ENCODE data around the gene DNASE1L2.

The DNASE1L2 gene

DNA sequence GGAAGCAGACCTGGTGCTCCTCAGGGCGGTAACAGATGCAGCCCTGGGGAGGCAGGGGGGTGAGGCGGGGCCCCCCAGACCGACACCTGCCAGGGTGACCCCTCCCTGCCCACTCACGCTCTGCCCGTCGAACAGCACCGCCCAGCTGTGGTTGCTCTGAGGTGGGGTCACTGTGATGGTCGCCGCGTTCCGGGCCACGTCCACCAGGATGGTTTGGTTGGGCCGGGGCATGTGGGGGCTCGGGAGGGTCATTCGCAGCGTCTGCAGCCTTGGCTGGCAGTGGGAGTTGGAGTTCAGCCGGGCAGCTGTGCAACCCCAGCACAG lies 26.3 kb upstream of the DNASE1L2 start:
- H3K27me3 ChIP-seq (ENCODE audit: insufficient read depth, low read length, poor library complexity, severe bottlenecking), result no peaks in the 10 kb centered on the region
- no peaks in the 10 kb centered on the region for H3K9me2 ChIP-seq (replicated peaks; ENCODE audit: low read depth, low read length)
- no peak overlapping the region for H3K4me2 ChIP-seq (ENCODE audit: low read depth, low read length, poor library complexity, severe bottlenecking)
- peaks cover 22% of the 10 kb centered on the region for H3K79me2 ChIP-seq (ENCODE audit: insufficient read depth, low read length)
- H3F3A ChIP-seq (ENCODE audit: low read depth), result no peaks in the 10 kb centered on the region
- peaks cover 5% of the 10 kb centered on the region for H3K4me1 ChIP-seq (ENCODE audit: insufficient read depth, low read length, poor library complexity, severe bottlenecking)
- H3K9me3 ChIP-seq (ENCODE audit: insufficient read depth, low read depth, low read length), result no peaks in the 10 kb centered on the region
- no peak overlapping the region for H2AFZ ChIP-seq (ENCODE audit: low read length)
- no peak overlapping the region for H3K9ac ChIP-seq (ENCODE audit: low read depth, low read length, poor library complexity, severe bottlenecking)
- no peaks in the 10 kb centered on the region for H4K20me1 ChIP-seq (ENCODE audit: insufficient read depth, low read length, poor library complexity, severe bottlenecking)
- no peaks in the 10 kb centered on the region; the same call in 1 of the 2 replicates for H3K36me3 ChIP-seq (ENCODE audit: insufficient read depth, low read length)
- no peak for TF ChIP-seq EZH2phosphoT487 (IDR thresholded peaks at IDR 0.05; ENCODE audit: borderline replicate concordance)
- TF ChIP-seq, protein P1, sequence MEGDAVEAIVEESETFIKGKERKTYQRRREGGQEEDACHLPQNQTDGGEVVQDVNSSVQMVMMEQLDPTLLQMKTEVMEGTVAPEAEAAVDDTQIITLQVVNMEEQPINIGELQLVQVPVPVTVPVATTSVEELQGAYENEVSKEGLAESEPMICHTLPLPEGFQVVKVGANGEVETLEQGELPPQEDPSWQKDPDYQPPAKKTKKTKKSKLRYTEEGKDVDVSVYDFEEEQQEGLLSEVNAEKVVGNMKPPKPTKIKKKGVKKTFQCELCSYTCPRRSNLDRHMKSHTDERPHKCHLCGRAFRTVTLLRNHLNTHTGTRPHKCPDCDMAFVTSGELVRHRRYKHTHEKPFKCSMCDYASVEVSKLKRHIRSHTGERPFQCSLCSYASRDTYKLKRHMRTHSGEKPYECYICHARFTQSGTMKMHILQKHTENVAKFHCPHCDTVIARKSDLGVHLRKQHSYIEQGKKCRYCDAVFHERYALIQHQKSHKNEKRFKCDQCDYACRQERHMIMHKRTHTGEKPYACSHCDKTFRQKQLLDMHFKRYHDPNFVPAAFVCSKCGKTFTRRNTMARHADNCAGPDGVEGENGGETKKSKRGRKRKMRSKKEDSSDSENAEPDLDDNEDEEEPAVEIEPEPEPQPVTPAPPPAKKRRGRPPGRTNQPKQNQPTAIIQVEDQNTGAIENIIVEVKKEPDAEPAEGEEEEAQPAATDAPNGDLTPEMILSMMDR (conservative IDR thresholded peaks at IDR 0.05; ENCODE audit: low read length), result no peak
- H3K4me3 ChIP-seq (ENCODE audit: low read length, poor library complexity, severe bottlenecking), result no peak overlapping the region

DNA sequence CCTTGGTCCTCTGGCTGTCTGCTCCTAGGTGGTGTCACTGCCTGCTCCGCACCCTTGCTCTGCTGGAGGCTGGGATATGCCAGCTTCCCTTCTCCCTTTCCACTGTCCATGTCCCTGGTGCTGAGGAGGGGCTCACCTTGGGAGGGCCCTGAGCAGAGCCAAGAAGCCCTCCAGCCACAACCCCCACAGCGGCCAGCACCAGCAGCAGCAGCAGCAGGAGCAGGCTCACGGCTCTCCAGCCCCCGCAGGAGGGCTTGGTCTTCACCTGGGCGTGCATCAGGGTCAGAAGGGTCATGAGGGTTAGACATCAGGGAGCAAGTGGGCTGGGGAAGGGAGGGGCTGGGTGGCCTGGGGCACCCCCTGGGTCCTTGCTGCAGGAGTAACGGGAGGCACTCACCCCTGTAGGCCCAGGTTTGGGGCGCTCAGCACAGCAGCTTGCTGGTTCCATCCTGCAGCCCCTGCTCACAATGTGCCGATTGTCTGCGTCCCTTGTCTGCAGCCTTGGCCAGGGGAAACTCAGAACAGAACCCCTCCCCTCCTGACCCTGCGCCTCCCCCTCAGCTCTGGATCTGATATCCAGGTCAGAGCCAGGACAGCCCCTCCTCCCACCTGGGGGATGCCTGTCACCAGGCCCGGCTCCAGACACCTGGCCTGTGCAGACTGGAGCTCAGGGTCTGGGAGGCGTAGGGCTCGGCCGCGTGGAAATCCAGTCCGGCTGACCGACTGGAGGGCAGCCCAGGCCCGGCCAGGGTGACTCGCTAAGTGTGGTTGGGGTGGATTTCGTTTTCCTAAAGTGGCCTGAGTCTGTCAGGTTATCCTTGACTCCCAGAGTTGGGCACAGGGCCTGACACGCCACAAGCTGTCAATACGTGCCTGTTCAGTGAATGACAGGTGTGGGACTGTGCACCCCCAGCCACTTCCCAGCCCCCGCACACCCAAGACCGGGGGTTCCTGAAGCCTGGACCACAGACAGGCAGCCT lies 25.6 kb upstream of the DNASE1L2 start, which contains the start of gene BRICD5:
Gene BRICD5, minus strand, starts transcription at position 478 of the 980 bp plus-strand sequence. Its CDS starts 30 bp downstream, at position 448.
- no peaks in the 10 kb centered on the region for H3K9me3 ChIP-seq (ENCODE audit: insufficient read depth, low read depth, low read length)
- no peaks in the 10 kb centered on the region for H3K9me2 ChIP-seq (replicated peaks; ENCODE audit: low read depth, low read length)
- H3K79me2 ChIP-seq (ENCODE audit: insufficient read depth, low read length), result peaks cover 22% of the 10 kb centered on the region
- H3K4me2 ChIP-seq (ENCODE audit: low read depth, low read length, poor library complexity, severe bottlenecking), result no peak within 1 kb of the TSS
- H3K4me3 ChIP-seq (ENCODE audit: low read length, poor library complexity, severe bottlenecking), result no peak within 1 kb of the TSS
- TF ChIP-seq, protein P1 (conservative IDR thresholded peaks at IDR 0.05; ENCODE audit: low read length), result no peak
- TF ChIP-seq EZH2phosphoT487 (IDR thresholded peaks at IDR 0.05; ENCODE audit: borderline replicate concordance), result no peak
- H3K9ac ChIP-seq (ENCODE audit: low read depth, low read length, poor library complexity, severe bottlenecking), result no peak within 1 kb of the TSS
- H2AFZ ChIP-seq (ENCODE audit: low read length), result no peak within 1 kb of the TSS
- H4K20me1 ChIP-seq (ENCODE audit: insufficient read depth, low read length, poor library complexity, severe bottlenecking), result no peaks in the 10 kb centered on the region
- no peaks in the 10 kb centered on the region for H3F3A ChIP-seq (ENCODE audit: low read depth)
- no peaks in the 10 kb centered on the region for H3K27me3 ChIP-seq (ENCODE audit: insufficient read depth, low read length, poor library complexity, severe bottlenecking)
- peaks cover 5% of the 10 kb centered on the region for H3K4me1 ChIP-seq (ENCODE audit: insufficient read depth, low read length, poor library complexity, severe bottlenecking)
- no peaks in the 10 kb centered on the region; the same call in 1 of the 2 replicates for H3K36me3 ChIP-seq (ENCODE audit: insufficient read depth, low read length)

DNA sequence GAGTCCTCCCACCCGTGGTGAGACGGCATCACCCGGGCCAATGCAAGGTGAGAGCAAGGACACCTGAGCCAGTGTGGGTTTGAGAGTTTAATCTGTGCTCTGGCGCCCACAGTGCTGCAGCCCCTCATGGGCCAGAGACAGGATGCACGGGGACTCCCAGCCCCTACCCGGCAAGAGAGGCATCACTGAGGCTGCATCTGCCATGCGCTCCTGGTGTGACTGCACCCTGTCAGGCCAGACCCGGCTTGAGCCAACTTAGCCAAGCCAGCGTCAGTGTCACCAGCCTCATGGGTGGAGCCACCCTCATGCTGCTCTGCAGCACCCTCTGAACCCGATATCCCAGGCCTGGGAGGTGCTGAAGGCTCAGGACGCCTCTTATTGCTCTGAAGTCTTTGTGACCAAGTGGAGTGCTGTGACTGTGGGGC lies 24.3 kb upstream of the DNASE1L2 start:
- H3K9me3 ChIP-seq (ENCODE audit: insufficient read depth, low read depth, low read length), result no peaks in the 10 kb centered on the region
- no peak overlapping the region for H2AFZ ChIP-seq (ENCODE audit: low read length)
- peaks cover 16% of the 10 kb centered on the region for H3K79me2 ChIP-seq (ENCODE audit: insufficient read depth, low read length)
- H4K20me1 ChIP-seq (ENCODE audit: insufficient read depth, low read length, poor library complexity, severe bottlenecking), result no peaks in the 10 kb centered on the region
- TF ChIP-seq, protein P1 (conservative IDR thresholded peaks at IDR 0.05; ENCODE audit: low read length), result no peak
- no peak for TF ChIP-seq EZH2phosphoT487 (IDR thresholded peaks at IDR 0.05; ENCODE audit: borderline replicate concordance)
- H3K4me1 ChIP-seq (ENCODE audit: insufficient read depth, low read length, poor library complexity, severe bottlenecking), result peaks cover 5% of the 10 kb centered on the region
- H3K4me3 ChIP-seq (ENCODE audit: low read length, poor library complexity, severe bottlenecking), result no peak overlapping the region
- H3K27me3 ChIP-seq (ENCODE audit: insufficient read depth, low read length, poor library complexity, severe bottlenecking), result no peaks in the 10 kb centered on the region
- H3K4me2 ChIP-seq (ENCODE audit: low read depth, low read length, poor library complexity, severe bottlenecking), result no peak overlapping the region
- H3F3A ChIP-seq (ENCODE audit: low read depth), result no peaks in the 10 kb centered on the region
- no peak overlapping the region for H3K9ac ChIP-seq (ENCODE audit: low read depth, low read length, poor library complexity, severe bottlenecking)
- no peaks in the 10 kb centered on the region; the same call in 1 of the 2 replicates for H3K36me3 ChIP-seq (ENCODE audit: insufficient read depth, low read length)
- H3K9me2 ChIP-seq (replicated peaks; ENCODE audit: low read depth, low read length), result no peaks in the 10 kb centered on the region
